Activated gamma-delta T cell treated with anti-CD3 and anti-CD28 coated beads, Interleukin-2, amount 50 U/mL, for 16 hours (primary cell): Measurements from ENCODE around the gene HHAT.

Source experiments
- DNase-seq: peaks from one replicate; pipeline ENCODE4 v3.0.0-alpha.2; 2020; ENCODE audit warnings: low read depth

HHAT gene

GRCh38 chr1:210598135-210598652 is 269.5 kb downstream of the HHAT start:
- no peak for DNase-seq

GRCh38 chr1:210600421-210601159 is 271.9 kb downstream of the HHAT start:
- no peak for DNase-seq

DNA sequence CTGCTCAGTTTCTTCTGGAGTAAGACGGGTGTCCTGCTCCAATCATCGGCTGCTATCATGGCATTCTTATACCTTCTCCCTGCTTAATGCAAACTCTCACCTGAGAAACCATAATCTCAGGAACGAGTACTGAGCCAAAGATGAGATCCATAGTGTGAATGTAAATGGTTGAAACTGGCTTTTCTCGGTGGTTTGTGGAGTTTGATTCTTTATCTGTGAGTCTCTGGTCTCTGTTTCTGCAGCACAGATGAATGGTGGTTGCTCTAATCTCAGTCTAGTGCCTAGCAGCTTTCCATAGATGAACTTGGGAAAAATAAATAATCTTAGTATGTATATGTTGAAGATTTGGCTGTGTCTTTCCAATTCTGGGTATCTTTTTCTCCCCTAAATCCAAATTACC is 274.4 kb downstream of the HHAT start:
- DNase-seq: no peak

DNA sequence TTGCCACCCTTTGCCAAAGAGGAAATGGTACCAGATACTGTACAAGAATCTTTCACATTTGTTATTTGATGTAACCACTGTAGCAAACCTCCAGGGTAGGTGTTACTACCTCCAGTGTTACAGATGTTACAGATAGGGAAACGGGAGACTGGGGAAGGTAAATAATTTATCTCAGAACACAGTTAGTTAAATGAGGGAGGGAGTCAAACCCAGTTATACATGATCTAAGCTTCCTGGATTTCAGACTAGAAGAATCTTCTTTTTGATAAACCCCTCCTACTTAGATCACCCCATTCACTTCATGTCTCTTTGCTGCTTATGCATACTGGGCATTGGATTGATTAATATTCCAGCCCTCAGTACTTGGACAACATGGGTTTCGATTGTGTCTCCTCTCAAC is 276.4 kb downstream of the HHAT start:
- DNase-seq: no peak

GRCh38 chr1:210607361-210607760 is 278.7 kb downstream of the HHAT start:
- no peak for DNase-seq

DNA sequence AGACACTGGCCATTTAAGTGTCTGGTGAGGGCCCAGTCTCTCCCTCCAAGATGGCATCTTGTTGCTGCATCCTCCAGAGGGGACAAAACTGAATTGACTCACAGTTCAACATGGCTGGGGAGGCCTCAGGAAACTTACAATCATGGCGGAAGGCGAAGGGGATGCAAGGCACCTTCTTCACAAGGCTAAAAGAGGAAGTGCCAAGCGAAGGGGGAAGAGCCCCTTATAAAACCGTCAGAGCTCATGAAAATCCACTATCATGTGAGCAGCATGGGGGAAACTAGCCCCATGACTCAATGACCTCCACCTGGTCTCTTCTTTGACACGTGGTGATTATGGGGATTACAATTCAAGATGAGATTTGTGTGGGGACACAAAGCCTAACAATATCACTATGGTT is 280.1 kb downstream of the HHAT start:
- no peak for DNase-seq

DNA sequence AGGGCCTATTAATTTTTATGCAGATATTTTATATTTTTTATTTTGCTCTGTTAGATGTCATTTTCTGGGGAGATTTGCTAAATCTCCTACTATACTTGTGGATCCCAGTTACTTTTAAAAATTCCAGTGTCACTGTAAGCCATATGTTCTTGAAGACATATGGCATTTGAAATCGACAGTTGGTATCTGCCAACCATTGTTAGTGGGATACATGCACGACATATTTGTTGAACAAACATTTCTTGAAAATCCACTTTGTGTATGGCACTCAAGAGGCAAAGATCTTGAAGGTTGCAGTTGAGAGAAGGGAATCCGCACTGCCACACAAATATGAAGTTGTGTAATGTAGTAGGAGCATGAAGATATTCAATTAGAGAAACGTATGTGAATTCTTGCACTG is 287.7 kb downstream of the HHAT start:
- no peak for DNase-seq

GRCh38 chr1:210617293-210617692 is 288.6 kb downstream of the HHAT start:
- no peak for DNase-seq

GRCh38 chr1:210618369-210618768 is 289.7 kb downstream of the HHAT start:
- DNase-seq: no peak

GRCh38 chr1:210620867-210621488 is 292.3 kb downstream of the HHAT start:
- no peak for DNase-seq

GRCh38 chr1:210621712-210622111 is 293.0 kb downstream of the HHAT start:
- DNase-seq: no peak

DNA sequence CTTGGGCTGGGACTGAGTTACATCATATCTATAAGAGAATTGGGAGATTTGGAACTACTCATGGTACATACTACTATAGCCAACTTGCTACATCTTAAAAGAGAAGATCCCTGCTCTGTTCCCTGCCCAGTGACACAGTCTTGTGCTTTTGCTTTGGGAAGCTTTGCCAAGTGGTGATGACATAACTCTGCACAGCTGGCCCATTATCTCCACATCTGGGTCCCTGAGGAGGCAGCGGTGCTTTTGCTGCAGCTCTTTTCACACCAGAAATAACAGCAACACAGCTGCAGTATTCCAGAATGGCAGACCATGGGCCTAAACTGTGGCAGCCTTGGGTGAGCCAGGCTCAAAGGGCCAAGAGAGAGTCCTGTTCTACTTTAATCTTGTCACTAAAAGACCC is 296.0 kb downstream of the HHAT start:
- no peak for DNase-seq

DNA sequence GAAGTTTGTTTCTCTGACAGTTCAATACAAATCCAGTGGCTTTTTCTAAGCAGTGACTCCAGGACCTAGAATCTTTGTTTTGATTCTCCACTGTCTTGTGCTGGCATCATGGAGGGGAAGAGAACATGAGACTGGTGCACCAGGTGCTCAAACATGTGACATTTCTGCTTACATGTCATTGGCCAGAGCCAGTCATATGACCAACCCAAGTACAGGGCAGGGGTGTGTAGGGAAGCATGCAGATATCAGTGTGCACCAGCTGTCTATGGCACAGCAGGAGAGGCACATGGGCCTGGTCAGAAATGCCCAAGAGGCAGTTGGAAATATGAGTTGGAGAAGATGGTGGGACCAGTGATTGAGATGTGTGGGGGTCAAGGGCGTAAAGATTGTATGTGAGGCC is 297.0 kb downstream of the HHAT start:
- DNase-seq: no peak

GRCh38 chr1:210626341-210626740 is 297.6 kb downstream of the HHAT start:
- no peak for DNase-seq

DNA sequence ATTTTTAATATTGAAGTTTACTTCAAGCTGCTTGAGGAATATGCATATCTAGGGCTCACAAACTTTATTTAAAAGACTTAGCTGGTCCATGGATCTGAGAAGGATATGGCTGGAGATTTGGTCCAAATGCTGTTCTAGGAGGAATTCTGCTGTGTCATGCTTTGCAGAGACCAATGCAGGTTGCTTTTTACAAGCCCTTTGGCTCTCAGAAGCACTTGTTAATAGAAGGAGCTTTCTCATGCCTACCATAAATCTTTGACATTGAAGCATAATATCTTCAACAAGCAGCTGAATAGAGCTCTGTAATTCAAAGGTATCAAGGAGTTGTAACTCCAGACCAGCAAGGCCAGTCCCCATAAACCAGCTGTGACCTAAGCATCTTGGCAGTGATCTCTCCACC is 299.1 kb downstream of the HHAT start:
- no peak for DNase-seq

GRCh38 chr1:210629276-210629675 is 300.6 kb downstream of the HHAT start:
- DNase-seq: no peak

DNA sequence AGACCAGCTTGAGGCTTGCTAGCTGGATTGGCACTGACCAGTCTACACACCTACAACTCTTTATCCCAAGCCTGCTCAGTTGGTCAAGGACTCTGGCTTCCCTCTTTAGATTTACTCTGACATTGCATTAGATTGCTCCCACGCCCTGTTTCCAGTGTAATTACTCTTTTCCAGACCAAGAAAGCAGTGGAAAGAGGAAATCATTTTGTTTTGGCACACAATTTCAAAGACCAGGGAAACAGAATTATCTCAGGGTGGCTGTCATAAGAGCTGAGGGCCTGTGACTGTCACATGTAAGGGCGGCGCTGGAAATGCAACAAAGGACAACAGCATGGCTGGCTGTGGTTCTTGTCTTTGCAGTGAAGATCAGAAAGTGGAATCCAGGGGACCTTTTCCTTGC is 302.7 kb downstream of the HHAT start:
- no peak for DNase-seq

- DNase-seq: no peak
Observed at GRCh38 chr1:210633140-210633539, 304.4 kb downstream of the HHAT start.

GRCh38 chr1:210633636-210634035 is 304.9 kb downstream of the HHAT start:
- no peak for DNase-seq

DNA sequence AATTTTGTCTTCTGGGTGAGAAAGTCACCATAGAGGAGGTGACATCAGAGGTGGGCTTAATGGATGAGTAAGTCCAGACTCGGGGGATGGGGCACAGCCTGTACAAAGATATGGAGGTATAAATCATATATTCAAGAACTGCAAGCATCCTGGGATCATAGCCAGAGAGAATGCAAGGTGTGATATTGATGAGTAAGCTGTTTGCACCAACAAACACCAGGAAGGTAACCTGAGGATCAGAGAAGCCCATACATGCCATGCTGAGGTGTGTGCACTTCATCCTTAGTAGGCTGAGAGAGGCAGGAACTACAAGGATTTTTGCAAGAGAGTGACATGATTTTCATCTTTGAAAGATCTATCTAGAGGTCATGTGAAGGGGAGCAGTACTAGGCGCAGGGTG is 306.4 kb downstream of the HHAT start:
- no peak for DNase-seq

DNA sequence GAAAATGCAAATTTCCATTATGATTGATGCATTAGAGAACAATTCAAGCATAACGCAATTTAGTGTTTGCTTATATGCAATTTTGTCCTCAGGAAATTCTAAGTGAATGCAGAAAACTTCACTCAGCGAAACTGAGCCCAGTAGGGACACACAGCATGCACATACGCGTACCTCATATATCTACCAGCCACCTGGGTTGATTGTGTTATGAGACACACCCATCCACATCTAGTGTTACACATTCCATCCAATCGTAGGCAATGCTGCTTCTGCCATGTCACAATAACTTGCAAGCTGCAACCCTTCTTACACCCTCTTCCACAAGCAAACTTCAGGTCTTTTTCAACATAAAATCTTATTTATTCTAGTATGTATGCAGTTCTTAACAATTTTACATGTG is 312.9 kb downstream of the HHAT start:
- no peak for DNase-seq

GRCh38 chr1:210645582-210646257 is 317.0 kb downstream of the HHAT start:
- no peak for DNase-seq

DNA sequence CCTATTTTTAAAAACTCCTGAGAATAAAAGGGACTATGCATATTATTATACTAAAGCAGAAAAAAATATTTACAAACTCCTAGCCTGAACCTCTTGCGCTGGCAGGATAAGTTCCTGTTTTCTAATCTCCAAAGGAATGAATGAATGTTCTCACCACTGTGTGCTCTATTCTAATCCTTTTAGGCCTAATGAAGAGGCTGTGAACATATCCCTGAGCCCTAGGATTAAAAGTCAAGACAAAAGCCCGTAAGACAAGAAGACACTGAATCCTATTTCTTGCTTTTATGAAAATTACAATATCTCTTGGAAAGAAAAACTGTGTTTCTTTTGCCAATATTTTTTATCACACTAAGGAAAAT is 317.5 kb downstream of the HHAT start:
- no peak for DNase-seq
